A204.1 (cell line): Measurements from ENCODE around the gene ZBTB1.
A peak's percentile ranks its signal among the peaks of the same experiment; 100 is the strongest.
"Not testable (repeated sequence)": the region's sequence is repeated elsewhere in the genome, so short reads cannot be mapped to it uniquely, and the experiment has no call there.

Experiments used
- FAIRE-seq: peaks from 2 replicates; lab custom pipeline; 2012; peaks lifted over from hg19 to GRCh38; lab: Jason Lieb, UNC

The ZBTB1 gene

DNA sequence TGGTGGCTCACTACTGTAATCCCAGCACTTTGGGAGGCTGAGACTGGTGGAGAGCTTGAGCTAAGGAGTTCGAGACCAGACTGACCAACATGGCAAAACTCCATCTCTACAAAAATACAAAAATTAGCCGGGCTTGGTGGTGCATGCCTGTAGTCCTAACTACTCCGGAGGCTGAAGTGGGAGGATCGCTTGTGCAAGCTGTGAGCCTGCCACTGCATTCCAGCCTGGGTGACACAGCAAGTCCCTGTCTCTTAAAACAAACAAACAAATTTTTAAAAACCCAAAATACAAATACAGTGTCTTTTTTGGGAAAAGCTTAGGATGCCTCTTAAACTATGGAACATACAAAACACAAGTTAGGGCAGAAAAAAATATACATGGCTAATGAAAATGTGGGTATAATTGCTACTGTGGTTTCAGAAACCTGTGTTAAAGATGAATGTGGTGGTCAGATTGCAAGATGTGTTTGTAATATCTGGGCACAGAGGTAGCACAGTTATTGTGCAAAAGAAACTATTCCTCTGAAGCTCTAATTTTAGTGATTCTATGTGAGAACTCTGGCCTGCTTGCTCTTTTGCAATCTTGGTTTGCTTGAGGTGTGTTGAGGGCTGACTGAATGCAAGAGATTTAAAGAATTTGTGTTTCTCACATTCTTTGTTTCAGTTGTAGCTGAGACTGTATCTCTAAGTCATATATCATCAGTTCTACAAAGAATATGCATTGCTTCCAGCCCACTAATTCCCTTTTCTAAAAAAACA is 32.1 kb downstream of the ZBTB1 start:
- FAIRE-seq, result no peak

DNA sequence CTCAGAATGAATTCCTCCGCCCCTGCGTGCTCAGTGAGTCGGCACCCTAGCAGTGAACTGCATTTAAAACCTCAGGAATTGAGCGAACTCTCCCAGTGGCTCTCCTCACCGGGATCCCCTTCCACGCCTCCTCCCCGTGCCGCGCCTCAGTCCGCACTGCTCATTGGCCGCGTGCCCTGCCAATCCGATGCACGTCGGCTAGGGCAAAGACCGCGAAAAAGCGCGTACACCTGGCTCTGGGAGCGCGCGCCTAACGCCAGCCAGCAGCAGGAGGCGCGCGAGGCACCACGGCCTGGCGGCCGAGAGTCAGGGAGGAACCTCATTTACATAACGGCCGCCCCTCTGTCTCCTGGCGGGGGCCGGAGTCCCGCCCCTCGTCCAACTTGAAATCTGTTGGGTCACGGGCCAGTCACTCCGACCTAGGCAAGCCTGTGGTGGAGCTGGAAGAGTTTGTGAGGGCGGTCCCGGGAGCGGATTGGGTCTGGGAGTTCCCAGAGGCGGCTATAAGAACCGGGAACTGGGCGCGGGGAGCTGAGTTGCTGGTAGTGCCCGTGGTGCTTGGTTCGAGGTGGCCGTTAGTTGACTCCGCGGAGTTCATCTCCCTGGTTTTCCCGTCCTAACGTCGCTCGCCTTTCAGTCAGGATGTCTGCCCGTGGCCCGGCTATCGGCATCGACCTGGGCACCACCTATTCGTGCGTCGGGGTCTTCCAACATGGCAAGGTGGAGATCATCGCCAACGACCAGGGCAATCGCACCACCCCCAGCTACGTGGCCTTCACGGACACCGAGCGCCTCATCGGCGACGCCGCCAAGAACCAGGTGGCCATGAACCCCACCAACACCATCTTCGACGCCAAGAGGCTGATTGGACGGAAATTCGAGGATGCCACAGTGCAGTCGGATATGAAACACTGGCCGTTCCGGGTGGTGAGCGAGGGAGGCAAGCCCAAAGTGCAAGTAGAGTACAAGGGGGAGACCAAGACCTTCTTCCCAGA is 35.9 kb downstream of the ZBTB1 start, which contains the start of gene HSPA2:
HSPA2 (plus strand) TSS at position 534 of the 995 bp plus-strand sequence; CDS start at position 643, 109 bp downstream.
- FAIRE-seq, result peak; percentile 55

DNA sequence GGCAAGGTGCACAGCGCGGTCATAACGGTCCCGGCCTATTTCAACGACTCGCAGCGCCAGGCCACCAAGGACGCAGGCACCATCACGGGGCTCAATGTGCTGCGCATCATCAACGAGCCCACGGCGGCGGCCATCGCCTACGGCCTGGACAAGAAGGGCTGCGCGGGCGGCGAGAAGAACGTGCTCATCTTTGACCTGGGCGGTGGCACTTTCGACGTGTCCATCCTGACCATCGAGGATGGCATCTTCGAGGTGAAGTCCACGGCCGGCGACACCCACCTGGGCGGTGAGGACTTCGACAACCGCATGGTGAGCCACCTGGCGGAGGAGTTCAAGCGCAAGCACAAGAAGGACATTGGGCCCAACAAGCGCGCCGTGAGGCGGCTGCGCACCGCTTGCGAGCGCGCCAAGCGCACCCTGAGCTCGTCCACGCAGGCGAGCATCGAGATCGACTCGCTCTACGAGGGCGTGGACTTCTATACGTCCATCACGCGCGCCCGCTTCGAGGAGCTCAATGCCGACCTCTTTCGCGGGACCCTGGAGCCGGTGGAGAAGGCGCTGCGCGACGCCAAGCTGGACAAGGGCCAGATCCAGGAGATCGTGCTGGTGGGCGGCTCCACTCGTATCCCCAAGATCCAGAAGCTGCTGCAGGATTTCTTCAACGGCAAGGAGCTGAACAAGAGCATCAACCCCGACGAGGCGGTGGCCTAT is 36.8 kb downstream of the ZBTB1 start:
- no peak for FAIRE-seq

DNA sequence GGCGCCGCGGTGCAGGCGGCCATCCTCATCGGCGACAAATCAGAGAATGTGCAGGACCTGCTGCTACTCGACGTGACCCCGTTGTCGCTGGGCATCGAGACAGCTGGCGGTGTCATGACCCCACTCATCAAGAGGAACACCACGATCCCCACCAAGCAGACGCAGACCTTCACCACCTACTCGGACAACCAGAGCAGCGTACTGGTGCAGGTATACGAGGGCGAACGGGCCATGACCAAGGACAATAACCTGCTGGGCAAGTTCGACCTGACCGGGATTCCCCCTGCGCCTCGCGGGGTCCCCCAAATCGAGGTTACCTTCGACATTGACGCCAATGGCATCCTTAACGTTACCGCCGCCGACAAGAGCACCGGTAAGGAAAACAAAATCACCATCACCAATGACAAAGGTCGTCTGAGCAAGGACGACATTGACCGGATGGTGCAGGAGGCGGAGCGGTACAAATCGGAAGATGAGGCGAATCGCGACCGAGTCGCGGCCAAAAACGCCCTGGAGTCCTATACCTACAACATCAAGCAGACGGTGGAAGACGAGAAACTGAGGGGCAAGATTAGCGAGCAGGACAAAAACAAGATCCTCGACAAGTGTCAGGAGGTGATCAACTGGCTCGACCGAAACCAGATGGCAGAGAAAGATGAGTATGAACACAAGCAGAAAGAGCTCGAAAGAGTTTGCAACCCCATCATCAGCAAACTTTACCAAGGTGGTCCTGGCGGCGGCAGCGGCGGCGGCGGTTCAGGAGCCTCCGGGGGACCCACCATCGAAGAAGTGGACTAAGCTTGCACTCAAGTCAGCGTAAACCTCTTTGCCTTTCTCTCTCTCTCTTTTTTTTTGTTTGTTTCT is 37.6 kb downstream of the ZBTB1 start:
- FAIRE-seq, result no peak

DNA sequence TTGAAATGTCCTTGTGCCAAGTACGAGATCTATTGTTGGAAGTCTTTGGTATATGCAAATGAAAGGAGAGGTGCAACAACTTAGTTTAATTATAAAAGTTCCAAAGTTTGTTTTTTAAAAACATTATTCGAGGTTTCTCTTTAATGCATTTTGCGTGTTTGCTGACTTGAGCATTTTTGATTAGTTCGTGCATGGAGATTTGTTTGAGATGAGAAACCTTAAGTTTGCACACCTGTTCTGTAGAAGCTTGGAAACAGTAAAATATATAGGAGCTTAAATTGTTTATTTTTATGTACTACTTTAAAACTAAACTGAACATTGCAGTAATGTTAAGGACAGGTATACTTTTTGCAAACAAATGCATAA is 38.2 kb downstream of the ZBTB1 start:
- FAIRE-seq, result no peak

DNA sequence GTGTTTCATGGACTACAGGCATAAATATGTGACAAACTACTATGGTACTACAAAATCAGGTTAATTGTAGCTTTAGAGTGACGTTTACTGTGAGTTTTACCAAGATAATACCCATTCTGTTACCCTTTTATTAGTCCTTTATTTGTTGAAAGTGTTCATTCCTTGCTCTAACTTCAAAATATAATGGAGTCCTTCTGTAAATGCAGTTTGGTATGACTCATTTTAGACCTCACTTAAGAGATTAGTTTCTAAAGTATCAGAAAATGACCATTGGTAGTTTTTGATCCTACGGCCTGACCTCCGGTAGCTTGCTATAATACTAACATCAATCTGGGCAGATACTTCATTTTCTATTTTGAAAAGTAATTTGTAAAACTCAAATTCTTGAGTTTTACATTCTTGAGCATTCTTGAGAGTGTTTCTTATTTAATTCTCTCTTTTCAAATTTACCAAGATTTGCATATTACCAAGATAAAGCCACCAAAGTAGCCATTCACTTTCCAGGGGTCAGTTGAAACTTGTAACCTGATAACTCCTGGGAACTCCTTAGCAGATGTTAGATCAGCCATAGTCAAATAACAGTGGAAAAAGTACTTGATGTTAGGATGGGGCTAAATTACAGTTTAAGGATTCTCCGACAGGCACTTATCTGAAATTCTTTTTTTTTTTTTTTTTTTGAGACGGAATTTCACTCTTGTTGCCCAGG is 40.2 kb downstream of the ZBTB1 start:
- no peak for FAIRE-seq

DNA sequence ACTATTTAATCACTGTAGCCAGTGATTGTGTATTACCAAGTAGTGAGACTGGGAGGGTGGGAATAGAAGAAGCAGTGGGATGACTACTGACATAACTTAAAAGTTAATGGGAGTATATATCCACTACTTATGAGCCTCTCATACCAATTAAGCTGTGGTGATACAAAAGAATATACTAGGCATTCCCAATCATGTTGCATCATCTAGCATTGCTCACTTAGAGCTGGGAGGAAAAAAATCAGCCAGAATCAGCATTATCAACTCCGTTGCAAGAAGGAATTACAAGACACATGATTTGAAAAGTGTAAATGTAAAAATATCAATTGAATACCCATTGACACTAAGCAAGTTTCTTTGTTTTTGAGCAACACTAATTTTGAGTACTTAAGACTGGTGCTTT is 44.4 kb downstream of the ZBTB1 start:
- FAIRE-seq, result no peak

DNA sequence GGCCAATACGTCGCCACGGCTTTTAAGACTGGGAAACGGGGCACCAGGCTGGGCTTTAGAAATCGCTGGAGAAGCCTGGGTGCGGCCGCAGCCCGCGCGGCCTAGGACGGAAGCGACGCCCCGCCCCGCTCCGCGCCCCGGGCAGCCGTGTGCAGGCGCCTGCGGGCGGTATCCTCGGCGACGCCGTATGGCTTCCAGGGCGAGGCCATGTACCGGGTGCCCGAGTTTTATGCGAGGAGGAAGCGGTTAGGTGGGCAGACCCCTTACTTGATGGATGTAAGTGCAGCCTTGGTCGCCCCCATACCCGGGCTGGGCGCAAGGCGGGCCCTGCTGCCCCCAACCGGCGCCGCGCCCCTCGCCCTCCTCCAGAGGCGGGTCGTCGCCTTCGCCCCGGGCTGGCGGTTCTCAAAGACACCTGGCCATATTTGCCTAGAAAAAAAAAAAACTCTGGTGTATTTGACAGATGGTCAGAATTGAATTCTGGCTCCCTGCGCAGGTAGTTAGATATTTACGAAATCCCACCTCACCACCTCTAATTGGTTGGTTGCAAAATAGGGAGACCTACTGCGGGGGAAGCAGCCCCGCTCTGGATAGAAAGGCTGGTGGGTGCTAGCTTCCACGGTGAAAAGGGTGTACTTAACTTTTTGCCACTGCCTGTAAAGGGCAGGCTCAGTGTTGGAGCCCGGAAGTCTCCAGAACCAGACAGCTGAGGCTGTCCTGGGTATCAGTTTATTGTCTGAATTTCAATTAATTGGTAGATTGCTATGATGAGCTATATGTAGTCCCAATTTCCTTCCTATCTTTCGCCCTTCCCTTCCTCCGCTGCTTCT is 45.4 kb downstream of the ZBTB1 start, which contains the start of gene PPP1R36:
PPP1R36 (plus strand) TSS at position 171 of the 830 bp plus-strand sequence; CDS start at position 208, 37 bp downstream.
- no peak for FAIRE-seq

DNA sequence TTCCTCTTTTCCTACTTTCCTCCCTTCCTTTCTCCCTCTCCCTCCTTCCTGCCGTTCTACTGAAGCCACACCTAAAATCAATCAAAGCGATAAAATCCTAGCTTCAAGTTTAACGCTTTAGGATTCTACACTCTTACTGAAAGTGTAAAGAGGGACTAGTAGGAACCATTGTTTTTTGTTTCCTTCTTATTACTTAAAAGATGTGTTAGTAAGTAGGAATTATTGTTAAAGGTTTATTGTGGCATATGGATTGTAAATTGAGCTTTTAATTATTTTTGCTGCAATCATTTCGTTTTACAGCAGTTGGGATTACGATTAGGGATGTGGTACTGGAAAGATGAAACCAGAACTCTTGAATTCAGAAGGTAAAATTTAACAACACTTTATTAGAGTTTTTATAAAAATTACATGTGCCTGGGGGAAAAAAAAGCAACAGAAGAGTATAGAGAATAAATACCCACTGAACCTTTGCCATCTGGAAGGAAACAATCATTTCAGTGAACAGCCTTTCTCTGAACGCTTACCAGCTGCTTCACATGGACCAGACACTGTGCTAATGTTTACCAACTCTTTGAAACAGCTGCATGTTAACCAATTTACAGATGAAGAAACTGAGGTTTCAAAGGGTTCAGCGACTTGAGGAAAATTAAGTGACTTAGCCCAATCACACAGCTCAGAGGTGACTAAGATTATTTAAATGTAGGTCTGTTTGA is 46.2 kb downstream of the ZBTB1 start:
- FAIRE-seq, result no peak

DNA sequence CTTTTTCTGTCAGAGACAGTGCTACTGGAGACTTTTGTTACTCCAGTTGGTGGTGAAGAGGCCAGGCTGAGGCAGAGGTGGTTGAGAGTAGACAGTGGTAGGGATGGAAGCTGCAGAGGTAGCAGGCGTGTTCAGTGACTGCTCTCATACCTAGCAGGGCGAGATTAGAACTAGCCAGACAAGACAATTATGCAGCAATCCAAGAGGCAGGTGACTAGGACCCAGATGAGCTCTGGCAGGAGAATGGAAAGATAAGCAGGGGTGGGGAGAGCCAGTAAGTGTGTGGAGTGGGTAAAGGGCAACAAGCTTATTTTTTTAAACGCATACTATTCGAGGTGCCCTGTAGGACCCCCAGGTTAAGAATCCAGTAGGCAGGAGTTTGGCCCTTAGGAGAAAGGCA is 50.0 kb downstream of the ZBTB1 start:
- no peak for FAIRE-seq

DNA sequence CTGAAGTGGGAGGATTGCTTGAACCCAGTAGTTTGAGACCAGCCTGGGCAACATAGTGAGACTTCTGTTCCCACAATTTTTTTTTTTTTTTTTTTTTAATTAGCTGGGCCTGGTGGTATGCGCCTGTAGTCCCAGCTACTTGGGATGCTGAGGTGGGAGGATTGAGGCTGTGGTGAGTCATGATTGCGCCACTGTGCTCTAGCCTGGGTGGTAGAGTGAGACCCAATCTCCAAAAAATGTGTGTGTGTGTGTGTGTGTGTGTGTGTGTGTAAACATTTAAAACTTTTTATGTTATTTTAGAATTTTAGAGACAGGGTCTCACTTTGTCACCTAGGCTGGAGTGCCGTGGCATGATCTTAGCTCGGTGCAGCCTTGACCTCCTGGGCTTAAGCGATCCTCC is 52.0 kb downstream of the ZBTB1 start:
- no peak for FAIRE-seq

DNA sequence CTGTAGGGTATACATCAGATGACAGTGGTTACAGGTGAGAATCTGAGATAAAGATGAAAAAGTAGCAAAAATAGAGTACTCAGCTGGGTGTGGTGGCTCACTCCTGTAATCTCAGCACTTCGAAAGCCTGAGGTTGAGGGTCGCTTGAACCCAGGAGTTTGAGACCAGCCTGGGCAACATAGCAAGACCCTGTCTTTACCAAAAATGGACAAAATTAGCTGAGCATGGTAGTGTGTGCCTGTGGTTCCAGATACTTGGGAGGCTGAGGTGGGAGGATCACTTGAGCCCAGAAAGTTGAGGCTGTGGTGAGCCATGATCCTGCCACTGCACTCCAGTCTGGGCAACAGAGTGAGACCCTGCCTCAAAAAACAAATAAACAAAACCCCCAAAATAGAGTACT is 53.6 kb downstream of the ZBTB1 start:
- FAIRE-seq, result not testable (repeated sequence)

DNA sequence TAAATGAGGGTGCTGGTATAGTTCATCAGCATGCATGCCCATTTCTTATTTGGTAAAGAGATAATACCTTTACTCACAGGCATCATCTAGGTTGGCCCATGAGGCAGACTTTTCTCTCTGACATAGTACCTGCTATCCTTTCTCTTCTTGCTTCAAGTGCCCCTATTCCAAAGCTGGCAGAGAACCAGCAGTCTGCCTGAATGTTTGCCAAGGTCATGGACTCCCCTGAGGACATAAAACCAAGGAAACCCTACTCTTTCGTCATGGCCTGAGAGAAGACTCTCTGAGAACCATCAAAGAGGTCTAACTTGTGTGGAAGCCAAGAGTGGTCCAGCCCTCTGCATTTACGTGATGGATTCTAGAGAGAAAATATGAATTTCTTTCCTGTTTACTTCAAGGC is 57.1 kb downstream of the ZBTB1 start:
- no peak for FAIRE-seq

DNA sequence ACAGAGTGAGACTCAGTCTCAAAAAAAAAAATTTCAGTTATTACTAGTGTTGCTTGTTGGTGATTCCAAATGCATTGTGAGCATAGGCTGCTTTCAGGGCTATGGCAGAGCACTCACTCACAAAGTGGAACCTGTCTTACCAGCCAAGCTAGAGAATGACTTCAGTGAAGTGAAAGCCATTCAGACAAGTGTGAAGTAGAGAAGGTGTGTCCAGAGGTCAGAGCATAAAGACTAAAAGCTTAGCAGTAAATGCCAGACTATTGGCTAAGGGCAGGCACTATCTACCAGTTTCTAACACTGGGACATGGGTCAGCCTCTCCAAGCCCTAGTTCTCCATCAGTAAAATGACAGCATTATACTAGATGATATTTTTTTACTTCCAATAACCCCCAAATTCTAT is 57.9 kb downstream of the ZBTB1 start:
- no peak for FAIRE-seq

DNA sequence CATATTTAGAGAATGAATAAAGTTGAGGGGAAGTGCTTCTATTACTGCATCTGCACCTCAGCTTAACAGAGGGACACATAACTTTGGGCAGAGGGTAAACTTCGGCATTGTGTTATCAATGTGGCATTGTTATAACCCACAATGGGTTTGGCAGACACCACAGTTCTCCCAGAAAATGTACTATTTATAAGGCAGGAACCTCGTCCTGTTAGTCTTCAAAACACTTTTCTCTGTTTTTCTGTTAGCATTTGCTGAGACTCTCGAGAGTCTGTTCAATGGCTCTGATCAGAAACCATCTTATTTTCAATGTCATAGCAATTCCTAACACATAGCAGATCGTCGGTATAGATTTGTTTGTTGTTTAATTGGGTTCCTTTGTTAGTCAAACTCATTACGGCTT is 59.1 kb downstream of the ZBTB1 start:
- no peak for FAIRE-seq

DNA sequence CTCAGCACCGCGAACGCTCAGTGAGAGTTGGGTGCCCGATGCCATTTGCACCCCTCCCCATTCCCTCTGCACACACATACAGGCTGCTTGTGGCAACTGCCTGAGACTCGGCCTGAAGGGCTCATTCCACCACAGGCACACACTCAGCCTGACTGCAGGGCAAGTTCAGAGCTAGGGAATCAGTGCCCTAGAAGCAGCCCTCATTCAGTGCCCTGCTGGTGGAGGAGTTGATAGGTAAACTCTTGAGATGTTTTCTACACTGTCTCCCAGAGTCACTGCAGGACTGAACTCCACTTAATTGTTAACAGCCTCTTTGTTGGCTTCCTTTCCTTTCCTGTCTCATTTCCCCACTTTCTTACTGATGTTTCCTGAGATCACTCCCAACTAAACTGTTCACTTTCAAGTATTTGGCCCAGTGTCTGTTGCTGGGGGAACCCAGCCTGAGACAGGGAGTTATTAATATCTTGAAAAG is 62.1 kb downstream of the ZBTB1 start:
- no peak for FAIRE-seq

DNA sequence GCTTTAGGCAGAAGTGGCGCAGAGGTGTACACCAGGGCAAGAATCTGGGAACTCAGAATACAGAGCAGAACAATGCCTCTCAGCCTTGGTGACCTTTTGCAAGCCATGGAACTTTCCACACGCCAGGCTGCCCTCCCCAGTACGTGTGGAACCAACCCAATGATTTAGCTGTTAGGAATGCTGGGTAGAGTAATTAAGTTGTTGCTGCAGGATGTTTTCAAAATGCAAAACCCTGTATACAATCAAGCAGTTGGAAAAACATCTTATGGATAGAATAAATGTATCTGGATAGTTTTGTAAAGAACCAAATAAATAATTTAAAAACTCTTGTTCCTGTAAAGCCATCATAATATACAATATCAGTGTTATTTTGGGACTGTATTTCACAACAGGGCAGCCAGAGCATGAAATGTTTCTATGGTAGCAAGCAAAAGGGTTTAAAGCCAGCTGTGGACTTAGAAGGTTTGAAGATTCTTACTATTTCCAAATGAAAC is 64.6 kb downstream of the ZBTB1 start:
- no peak for FAIRE-seq

DNA sequence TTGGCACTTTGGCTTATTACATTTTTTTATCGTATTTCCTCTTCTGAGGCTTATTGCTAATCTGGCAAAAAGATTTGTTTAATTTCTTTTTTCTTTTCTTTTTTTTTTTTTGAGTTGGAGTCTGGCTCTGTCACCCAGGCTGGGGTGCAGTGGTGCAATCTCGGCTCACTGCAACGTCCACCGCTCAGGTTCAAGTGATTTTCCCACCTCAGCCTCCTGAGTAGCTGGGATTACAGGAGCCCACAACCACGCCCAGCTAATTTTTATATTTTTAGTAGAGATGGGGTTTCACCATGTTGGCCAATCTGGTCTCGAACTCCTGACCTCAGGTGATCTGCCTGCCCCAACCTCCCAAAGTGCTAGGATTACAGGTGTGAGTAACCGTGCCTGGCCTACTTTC is 65.1 kb downstream of the ZBTB1 start:
- FAIRE-seq, result not testable (repeated sequence)
